Transverse colon (tissue), 3 donors: ENCODE results near the gene CAB39L.

Experiments used
- CTCF ChIP-seq, 5 experiments: fragments of 200-600 bp in 3 of 5; fragments of 450-650 bp in 2 of 5; sonication (generic) in 3 of 5; IDR thresholded peaks; 1 replicate in 2 of 5; 2 replicates in 3 of 5; pipeline ENCODE4 v1.5.1; 2016 to 2017; ENCODE audit warnings: antibody characterized with exemption in 5 of 5, inconsistent platforms in 3 of 5, mild to moderate bottlenecking in 2 of 5, moderate library complexity in 1 of 5
- POLR2A ChIP-seq: fragments of 450-650 bp; IDR thresholded peaks from one replicate; pipeline ENCODE4 v1.6.1; 2016; ENCODE audit warnings: antibody characterized with exemption, mild to moderate bottlenecking, moderate library complexity

- TF ChIP-seq CTCF (IDR thresholded peaks at IDR 0.05) (no peak), POLR2A (no peak)
These were observed 141.0 kb downstream of the CAB39L start for GRCh38 chr13:49302817-49303216.
